ENCODE results near the gene PRKCE.

PRKCE gene

GRCh38 chr2:46163098-46163430 is 511.6 kb downstream of the PRKCE start:
- H3K4me1 ChIP-seq (ENCODE audit: control insufficient read depth, insufficient read depth, low read length): no peaks in the 10 kb centered on the region
- H3K4me3 ChIP-seq (ENCODE audit: insufficient read depth, low read depth, low read length): no peak overlapping the region
- 89 to 94% methylated on average over 3 of the region's 3 CpGs for WGBS, 2 experiments
- no peaks in the 10 kb centered on the region for H3K36me3 ChIP-seq (ENCODE audit: control insufficient read depth, insufficient read depth, low read length)
- no peaks in the 10 kb centered on the region for H3K9me3 ChIP-seq (ENCODE audit: control insufficient read depth, low read length)
- no peaks in the 10 kb centered on the region for H3K27me3 ChIP-seq (ENCODE audit: control insufficient read depth, insufficient read depth, low read length, poor library complexity, severe bottlenecking)
- H3K27ac ChIP-seq (ENCODE audit: insufficient read depth, low read depth, low read length, poor library complexity, severe bottlenecking): no peak overlapping the region

- 83% methylated on average over 8 of the region's 8 CpGs for WGBS, 2 experiments
- Histone ChIP-seq H3K4me3 (ENCODE audit: insufficient read depth, low read depth, low read length) (no peak overlapping the region), H3K36me3 (ENCODE audit: control insufficient read depth, insufficient read depth, low read length) (no peaks in the 10 kb centered on the region), H3K9me3 (ENCODE audit: control insufficient read depth, low read length) (no peaks in the 10 kb centered on the region), H3K27ac (ENCODE audit: insufficient read depth, low read depth, low read length, poor library complexity, severe bottlenecking) (no peak overlapping the region), H3K4me1 (ENCODE audit: control insufficient read depth, insufficient read depth, low read length) (peaks cover 4% of the 10 kb centered on the region), H3K27me3 (ENCODE audit: control insufficient read depth, insufficient read depth, low read length, poor library complexity, severe bottlenecking) (no peaks in the 10 kb centered on the region)
These were observed 512.5 kb downstream of the PRKCE start for GRCh38 chr2:46163804-46164528.

- Histone ChIP-seq H3K36me3 (ENCODE audit: control insufficient read depth, insufficient read depth, low read length) (no peaks in the 10 kb centered on the region), H3K27ac (ENCODE audit: insufficient read depth, low read depth, low read length, poor library complexity, severe bottlenecking) (no peak overlapping the region), H3K27me3 (ENCODE audit: control insufficient read depth, insufficient read depth, low read length, poor library complexity, severe bottlenecking) (no peaks in the 10 kb centered on the region), H3K9me3 (ENCODE audit: control insufficient read depth, low read length) (no peaks in the 10 kb centered on the region), H3K4me3 (ENCODE audit: insufficient read depth, low read depth, low read length) (no peak overlapping the region), H3K4me1 (ENCODE audit: control insufficient read depth, insufficient read depth, low read length) (peaks cover 8% of the 10 kb centered on the region)
- 90 to 93% methylated on average over 10 of the region's 10 CpGs for WGBS, 2 experiments
These were observed 513.2 kb downstream of the PRKCE start for GRCh38 chr2:46164529-46165301.

GRCh38 chr2:46165916-46166315 is 514.4 kb downstream of the PRKCE start:
- H3K27ac ChIP-seq (ENCODE audit: insufficient read depth, low read depth, low read length, poor library complexity, severe bottlenecking): no peak overlapping the region
- 96 to 98% methylated on average over 9 of the region's 9 CpGs for WGBS, 2 experiments
- no peak overlapping the region for H3K4me3 ChIP-seq (ENCODE audit: insufficient read depth, low read depth, low read length)
- H3K27me3 ChIP-seq (ENCODE audit: control insufficient read depth, insufficient read depth, low read length, poor library complexity, severe bottlenecking): no peaks in the 10 kb centered on the region
- H3K4me1 ChIP-seq (ENCODE audit: control insufficient read depth, insufficient read depth, low read length): peaks cover 12% of the 10 kb centered on the region
- H3K36me3 ChIP-seq (ENCODE audit: control insufficient read depth, insufficient read depth, low read length): no peaks in the 10 kb centered on the region
- H3K9me3 ChIP-seq (ENCODE audit: control insufficient read depth, low read length): no peaks in the 10 kb centered on the region

GRCh38 chr2:46167406-46167805 is 515.9 kb downstream of the PRKCE start:
- Histone ChIP-seq H3K4me3 (ENCODE audit: insufficient read depth, low read depth, low read length) (no peak overlapping the region), H3K27me3 (ENCODE audit: control insufficient read depth, insufficient read depth, low read length, poor library complexity, severe bottlenecking) (no peaks in the 10 kb centered on the region), H3K4me1 (ENCODE audit: control insufficient read depth, insufficient read depth, low read length) (peaks cover 24% of the 10 kb centered on the region), H3K9me3 (ENCODE audit: control insufficient read depth, low read length) (no peaks in the 10 kb centered on the region), H3K27ac (ENCODE audit: insufficient read depth, low read depth, low read length, poor library complexity, severe bottlenecking) (no peak overlapping the region), H3K36me3 (ENCODE audit: control insufficient read depth, insufficient read depth, low read length) (no peaks in the 10 kb centered on the region)
- 93 to 95% methylated on average over 9 of the region's 9 CpGs for whole genome bisulfite sequencing, 2 experiments

- H3K27ac ChIP-seq (ENCODE audit: insufficient read depth, low read depth, low read length, poor library complexity, severe bottlenecking): no peak overlapping the region
These were observed 516.4 kb downstream of the PRKCE start for GRCh38 chr2:46167924-46168323.

GRCh38 chr2:46169467-46169866 is 518.0 kb downstream of the PRKCE start:
- Histone ChIP-seq H3K27me3 (ENCODE audit: control insufficient read depth, insufficient read depth, low read length, poor library complexity, severe bottlenecking) (no peaks in the 10 kb centered on the region), H3K4me1 (ENCODE audit: control insufficient read depth, insufficient read depth, low read length) (peaks cover 28% of the 10 kb centered on the region), H3K36me3 (ENCODE audit: control insufficient read depth, insufficient read depth, low read length) (no peaks in the 10 kb centered on the region), H3K9me3 (ENCODE audit: control insufficient read depth, low read length) (no peaks in the 10 kb centered on the region), H3K27ac (ENCODE audit: insufficient read depth, low read depth, low read length, poor library complexity, severe bottlenecking) (no peak overlapping the region), H3K4me3 (ENCODE audit: insufficient read depth, low read depth, low read length) (no peak overlapping the region)
- WGBS, 2 experiments: 87 to 88% methylated on average over 6 of the region's 6 CpGs

More at GRCh38 chr2:46167924-46168323, 516.4 kb downstream of the PRKCE start:
- Histone ChIP-seq H3K4me1 (ENCODE audit: control insufficient read depth, insufficient read depth, low read length) (peaks cover 24% of the 10 kb centered on the region), H3K4me3 (ENCODE audit: insufficient read depth, low read depth, low read length) (no peak overlapping the region), H3K36me3 (ENCODE audit: control insufficient read depth, insufficient read depth, low read length) (no peaks in the 10 kb centered on the region), H3K27me3 (ENCODE audit: control insufficient read depth, insufficient read depth, low read length, poor library complexity, severe bottlenecking) (no peaks in the 10 kb centered on the region), H3K9me3 (ENCODE audit: control insufficient read depth, low read length) (no peaks in the 10 kb centered on the region)
- WGBS, 2 experiments: 86 to 94% methylated on average over 3 of the region's 3 CpGs

GRCh38 chr2:46170026-46170425 is 518.6 kb downstream of the PRKCE start:
- H3K27ac ChIP-seq (ENCODE audit: insufficient read depth, low read depth, low read length, poor library complexity, severe bottlenecking): no peak overlapping the region
- no peaks in the 10 kb centered on the region for H3K9me3 ChIP-seq (ENCODE audit: control insufficient read depth, low read length)
- WGBS, 2 experiments: 50 to 80% methylated on average over 1 to 2 of the region's 2 CpGs

GRCh38 chr2:46170611-46171350 is 519.3 kb downstream of the PRKCE start:
- H3K36me3 ChIP-seq (ENCODE audit: control insufficient read depth, insufficient read depth, low read length): no peaks in the 10 kb centered on the region
- H3K9me3 ChIP-seq (ENCODE audit: control insufficient read depth, low read length): no peaks in the 10 kb centered on the region
- 83 to 86% methylated on average over 9 of the region's 9 CpGs for WGBS, 2 experiments
- H3K27me3 ChIP-seq (ENCODE audit: control insufficient read depth, insufficient read depth, low read length, poor library complexity, severe bottlenecking): no peaks in the 10 kb centered on the region
- no peak overlapping the region for H3K4me3 ChIP-seq (ENCODE audit: insufficient read depth, low read depth, low read length)
- H3K4me1 ChIP-seq (ENCODE audit: control insufficient read depth, insufficient read depth, low read length): peaks cover 28% of the 10 kb centered on the region
- H3K27ac ChIP-seq (ENCODE audit: insufficient read depth, low read depth, low read length, poor library complexity, severe bottlenecking): peak overlapping the region; percentile 20

More at GRCh38 chr2:46170026-46170425, 518.6 kb downstream of the PRKCE start:
- Histone ChIP-seq H3K36me3 (ENCODE audit: control insufficient read depth, insufficient read depth, low read length) (no peaks in the 10 kb centered on the region), H3K4me3 (ENCODE audit: insufficient read depth, low read depth, low read length) (no peak overlapping the region), H3K27me3 (ENCODE audit: control insufficient read depth, insufficient read depth, low read length, poor library complexity, severe bottlenecking) (no peaks in the 10 kb centered on the region), H3K4me1 (ENCODE audit: control insufficient read depth, insufficient read depth, low read length) (peaks cover 28% of the 10 kb centered on the region)

- no peaks in the 10 kb centered on the region for H3K27me3 ChIP-seq (ENCODE audit: control insufficient read depth, insufficient read depth, low read length, poor library complexity, severe bottlenecking)
- no peaks in the 10 kb centered on the region for H3K36me3 ChIP-seq (ENCODE audit: control insufficient read depth, insufficient read depth, low read length)
- H3K9me3 ChIP-seq (ENCODE audit: control insufficient read depth, low read length): no peaks in the 10 kb centered on the region
- 60 to 63% methylated on average over 9 of the region's 9 CpGs for WGBS, 2 experiments
- no peak overlapping the region for H3K27ac ChIP-seq (ENCODE audit: insufficient read depth, low read depth, low read length, poor library complexity, severe bottlenecking)
- H3K4me1 ChIP-seq (ENCODE audit: control insufficient read depth, insufficient read depth, low read length): peaks cover 28% of the 10 kb centered on the region
- H3K4me3 ChIP-seq (ENCODE audit: insufficient read depth, low read depth, low read length): no peak overlapping the region
These were observed 520.0 kb downstream of the PRKCE start for GRCh38 chr2:46171411-46171953.

Measured in ectodermal cell (in vitro differentiated cells).